Activated CD4-positive, alpha-beta T cell treated with anti-CD3 and anti-CD28 coated beads for 1 hour (primary cell): Measurements from ENCODE around the gene PRKCE.

Experiments used
- DNase-seq: peaks from one replicate; pipeline ENCODE4 v3.0.0-alpha.2; 2020

Gene PRKCE

GRCh38 chr2:45980161-45980865 is 328.8 kb downstream of the PRKCE start:
- DNase-seq: no peak

GRCh38 chr2:45981384-45981930 is 330.0 kb downstream of the PRKCE start:
- no peak for DNase-seq

DNA sequence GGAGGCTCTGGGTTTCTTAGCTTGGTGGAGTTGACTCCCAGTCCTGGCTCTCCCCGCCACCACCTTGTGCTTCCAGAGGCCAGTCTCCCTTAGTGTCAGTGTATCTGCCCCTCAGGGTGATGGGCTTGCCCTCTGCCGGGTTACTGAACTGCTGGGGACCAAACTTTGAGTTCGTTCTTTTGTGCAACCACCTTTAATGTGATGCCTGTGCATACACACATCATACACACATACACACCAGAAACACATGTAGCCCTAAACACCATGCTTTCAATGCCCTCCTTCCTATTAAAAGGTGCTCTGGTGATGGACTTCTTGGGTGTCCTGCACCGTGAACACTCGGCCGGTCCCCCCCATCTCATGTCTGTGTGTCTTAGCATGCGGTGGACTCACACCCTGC is 330.6 kb downstream of the PRKCE start:
- no peak for DNase-seq

GRCh38 chr2:45983213-45983612 is 331.7 kb downstream of the PRKCE start:
- DNase-seq: no peak

- no peak for DNase-seq
Measured at GRCh38 chr2:45984366-45984765, 332.9 kb downstream of the PRKCE start.

- DNase-seq: no peak
Measured at GRCh38 chr2:45984896-45985473, 333.5 kb downstream of the PRKCE start.

GRCh38 chr2:45986509-45986908 is 335.0 kb downstream of the PRKCE start:
- no peak for DNase-seq

DNA sequence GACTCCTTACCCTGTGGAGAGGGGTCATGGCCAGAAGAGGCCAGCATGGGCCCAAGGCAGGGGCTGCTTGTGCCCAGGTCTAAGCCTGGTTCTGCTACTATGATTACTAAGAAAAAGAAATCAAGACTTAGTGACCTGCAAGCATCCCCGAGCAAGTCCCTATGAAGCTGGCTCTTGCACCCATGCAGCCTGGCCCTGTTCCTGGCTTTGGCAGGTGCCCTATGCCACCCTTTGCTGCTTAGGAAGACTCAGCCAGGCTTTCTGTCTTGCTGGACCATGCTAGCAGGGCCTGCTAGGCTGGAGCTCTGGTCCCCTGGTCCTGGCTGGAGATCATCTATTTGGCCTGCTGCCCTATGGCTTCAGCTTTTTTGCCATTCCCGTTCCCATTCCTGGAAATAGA is 336.4 kb downstream of the PRKCE start:
- DNase-seq: no peak

DNA sequence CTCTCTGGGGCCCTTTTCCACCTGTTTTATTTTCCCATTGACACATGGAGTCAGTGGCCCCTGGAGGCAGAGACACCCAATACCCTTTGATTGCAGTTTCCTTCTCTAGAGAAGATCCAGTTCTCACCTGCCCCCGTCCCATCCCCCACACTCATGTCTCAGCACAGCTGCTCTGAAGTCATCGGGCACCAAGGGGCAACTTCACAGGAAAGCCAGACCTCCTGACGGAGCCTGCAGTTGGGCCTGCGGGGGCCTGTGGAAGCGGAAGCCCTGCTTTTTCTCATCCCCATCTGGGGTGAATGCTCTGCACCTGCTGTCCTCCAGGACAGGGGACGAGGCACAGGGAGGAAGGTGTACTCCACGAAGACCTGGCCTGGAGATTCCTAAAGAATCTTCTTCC is 337.4 kb downstream of the PRKCE start:
- DNase-seq: no peak

DNA sequence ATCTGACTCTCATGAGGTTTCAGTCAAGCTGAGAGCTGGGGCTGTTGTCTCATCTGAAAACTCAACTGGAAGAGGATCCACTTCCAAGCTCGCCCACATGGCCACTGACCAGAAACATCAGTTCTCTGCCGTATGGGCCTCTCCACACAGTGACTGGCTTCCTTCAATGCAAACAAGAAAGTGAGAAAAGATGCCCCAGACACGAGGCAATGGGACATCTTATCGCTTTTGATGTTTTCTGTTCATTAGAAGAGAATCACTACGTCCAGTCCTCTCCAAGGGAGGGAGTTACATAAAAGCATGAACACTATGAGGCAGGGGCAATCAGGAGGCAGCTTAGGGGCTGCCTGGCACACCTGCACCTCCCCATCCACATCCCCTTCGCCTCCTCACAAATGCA is 338.7 kb downstream of the PRKCE start:
- no peak for DNase-seq

DNA sequence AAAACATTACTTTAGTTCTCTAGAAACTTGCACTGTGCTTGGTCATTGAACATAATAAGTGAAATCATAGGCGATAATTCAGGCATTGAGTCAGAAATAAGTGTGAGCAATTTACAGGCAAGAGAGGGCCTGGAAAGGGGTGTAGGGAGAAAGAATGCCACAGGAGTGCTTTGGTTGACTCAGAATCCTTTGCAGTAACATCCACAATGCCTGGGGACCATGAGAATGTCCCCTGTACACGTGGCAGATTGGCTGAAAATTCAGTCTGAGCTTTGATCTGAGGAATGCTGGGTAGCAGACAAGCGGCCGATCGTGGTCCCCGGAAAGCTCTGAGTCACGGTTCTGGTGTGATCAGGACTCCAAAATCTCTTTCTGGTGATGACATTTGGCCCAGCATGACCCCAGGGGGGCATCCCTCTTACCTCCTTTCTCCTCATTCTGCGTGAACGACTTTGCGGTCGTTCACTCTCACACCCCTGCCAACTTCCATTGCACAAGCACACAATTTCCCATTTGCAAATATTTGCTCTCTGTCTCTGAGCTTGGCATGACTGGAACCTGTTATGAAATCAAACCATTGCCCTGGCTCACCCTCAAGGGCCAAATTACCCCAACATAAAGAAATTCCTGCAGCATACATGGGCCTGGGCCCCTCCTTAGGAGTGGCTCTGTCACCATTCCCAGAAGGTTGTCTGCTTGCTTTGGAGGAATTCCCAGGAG is 340.7 kb downstream of the PRKCE start:
- DNase-seq: no peak

GRCh38 chr2:45992741-45993475 is 341.4 kb downstream of the PRKCE start:
- no peak for DNase-seq

DNA sequence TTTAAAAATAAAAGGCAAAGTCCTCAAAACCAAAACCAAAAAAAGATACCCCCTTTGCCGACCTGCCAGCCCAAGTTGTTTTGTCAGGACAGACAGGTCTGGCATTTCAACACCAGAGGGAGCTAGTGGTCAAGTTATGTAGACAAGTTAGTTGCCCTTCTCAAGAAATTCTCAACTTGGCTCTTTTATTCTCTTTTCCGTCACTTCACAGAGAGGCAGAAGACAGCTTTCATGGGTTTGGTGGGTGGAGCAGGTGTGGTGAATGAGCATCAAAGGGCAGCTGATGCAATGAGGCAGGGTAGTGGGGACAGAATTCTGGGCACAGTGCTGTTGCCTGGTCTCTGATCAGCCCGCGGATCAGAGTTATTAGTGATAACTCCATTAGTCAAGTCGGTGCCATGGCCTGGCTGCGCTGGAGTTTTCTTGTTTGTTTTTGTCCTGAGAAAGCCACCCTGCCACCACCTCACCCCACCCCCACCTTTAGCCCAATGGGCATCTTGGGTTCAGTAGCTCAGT is 342.1 kb downstream of the PRKCE start:
- no peak for DNase-seq

DNA sequence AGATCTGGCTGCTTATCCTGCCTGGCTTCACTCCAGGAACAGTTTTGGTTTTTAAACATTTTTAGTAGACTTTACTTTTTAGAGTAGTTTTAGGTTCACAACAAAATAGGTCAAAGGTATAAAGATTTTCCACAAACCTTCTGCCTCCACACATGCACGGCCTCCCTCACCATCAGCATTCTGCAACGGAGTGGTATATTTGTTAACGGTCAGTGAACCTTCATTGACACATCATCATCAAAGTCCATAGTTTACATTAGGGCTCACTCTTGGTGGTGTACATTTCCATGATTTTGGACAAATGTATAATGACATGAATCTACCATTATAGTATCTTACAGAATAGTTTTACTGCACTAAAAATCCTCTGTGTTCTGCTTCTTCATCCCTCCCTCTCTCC is 342.6 kb downstream of the PRKCE start:
- DNase-seq: no peak

- DNase-seq: no peak
Measured at GRCh38 chr2:46000660-46001059, 349.2 kb downstream of the PRKCE start.

- DNase-seq: no peak
Measured at GRCh38 chr2:46001290-46001689, 349.8 kb downstream of the PRKCE start.

DNA sequence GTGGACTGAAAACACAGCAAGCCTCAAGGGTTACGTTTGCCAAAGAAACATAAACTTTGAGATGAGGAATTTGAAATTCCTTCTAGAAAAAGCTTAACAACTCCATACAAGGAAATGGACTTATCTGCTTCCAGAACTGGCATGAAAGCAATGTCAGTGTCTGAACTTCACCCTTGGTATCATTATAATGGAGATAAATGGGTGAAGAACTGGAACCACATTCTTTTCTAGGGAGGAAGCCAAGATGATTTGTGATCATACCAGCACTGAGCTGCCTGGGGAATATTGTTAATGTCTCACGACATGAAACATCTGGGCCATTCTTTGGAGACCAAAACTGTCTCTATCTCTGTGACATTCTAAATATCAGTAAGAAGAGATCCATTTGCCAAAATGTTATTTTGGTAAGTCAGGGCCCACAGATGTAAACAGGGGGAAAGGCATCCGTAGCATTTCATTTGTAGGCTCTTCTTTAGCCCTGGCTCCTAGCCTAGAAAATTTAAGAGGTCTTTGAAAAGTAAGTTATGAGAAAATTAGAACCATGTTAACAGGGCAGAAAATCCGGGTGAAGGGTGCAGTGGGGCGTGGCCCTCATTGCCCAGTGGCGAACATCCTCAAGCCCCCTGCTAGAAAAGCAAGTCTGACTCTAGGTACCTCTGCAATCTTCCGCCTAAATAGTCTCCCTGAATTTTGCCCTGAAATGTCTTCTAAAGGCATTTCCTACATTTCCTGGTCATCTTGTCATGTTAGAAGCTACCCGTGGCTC is 350.4 kb downstream of the PRKCE start:
- no peak for DNase-seq

DNA sequence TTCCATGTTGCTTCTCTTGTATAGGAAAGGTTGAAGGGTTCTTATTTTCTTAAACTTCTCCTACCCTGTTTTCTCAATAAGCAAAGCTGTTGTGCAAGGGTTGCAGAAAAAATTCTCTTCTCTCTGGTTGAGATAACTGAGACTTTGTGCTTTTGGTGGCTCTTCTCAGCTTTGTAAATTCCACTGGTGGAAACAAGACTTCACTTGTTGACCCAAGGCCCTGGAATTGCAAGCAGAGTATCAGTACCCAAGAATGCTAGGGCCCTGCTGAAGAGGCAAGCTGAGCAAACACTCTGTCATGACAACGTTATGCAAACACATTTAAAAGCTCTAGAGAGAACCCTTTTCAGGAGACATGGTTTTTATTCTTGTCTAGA is 351.0 kb downstream of the PRKCE start:
- DNase-seq: no peak

GRCh38 chr2:46002947-46003346 is 351.5 kb downstream of the PRKCE start:
- DNase-seq: no peak

- no peak for DNase-seq
Measured at GRCh38 chr2:46003903-46004473, 352.5 kb downstream of the PRKCE start.

DNA sequence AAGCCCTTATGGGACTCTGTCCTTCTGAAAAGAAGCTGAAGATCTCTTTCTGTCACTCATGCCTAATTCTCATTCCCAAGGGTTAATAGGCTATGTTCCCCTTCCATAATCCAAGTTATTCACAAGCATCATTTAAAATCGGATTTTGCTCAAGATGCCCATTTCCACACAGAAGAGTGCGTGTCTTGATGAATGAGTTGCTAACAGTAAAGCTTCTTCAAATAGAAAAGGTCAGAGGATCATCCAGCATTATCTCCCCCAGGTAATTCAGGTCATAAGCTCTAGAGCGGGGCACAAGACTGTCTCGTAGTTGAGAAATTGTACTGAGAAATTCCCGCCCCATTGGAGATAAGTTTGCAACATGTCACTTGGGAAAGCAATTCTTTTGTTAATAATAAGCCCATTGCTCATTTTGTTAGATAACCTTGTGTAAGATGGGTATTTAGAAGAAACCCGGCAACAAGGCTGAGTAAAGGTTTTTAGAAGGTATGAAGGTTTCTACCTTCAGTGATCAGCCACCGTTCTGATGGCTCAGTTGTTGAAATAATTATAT is 355.1 kb downstream of the PRKCE start:
- no peak for DNase-seq

- DNase-seq: no peak
Measured at GRCh38 chr2:46007412-46007811, 355.9 kb downstream of the PRKCE start.
